ENCODE data around the gene P2RX1.

Gene P2RX1

DNA sequence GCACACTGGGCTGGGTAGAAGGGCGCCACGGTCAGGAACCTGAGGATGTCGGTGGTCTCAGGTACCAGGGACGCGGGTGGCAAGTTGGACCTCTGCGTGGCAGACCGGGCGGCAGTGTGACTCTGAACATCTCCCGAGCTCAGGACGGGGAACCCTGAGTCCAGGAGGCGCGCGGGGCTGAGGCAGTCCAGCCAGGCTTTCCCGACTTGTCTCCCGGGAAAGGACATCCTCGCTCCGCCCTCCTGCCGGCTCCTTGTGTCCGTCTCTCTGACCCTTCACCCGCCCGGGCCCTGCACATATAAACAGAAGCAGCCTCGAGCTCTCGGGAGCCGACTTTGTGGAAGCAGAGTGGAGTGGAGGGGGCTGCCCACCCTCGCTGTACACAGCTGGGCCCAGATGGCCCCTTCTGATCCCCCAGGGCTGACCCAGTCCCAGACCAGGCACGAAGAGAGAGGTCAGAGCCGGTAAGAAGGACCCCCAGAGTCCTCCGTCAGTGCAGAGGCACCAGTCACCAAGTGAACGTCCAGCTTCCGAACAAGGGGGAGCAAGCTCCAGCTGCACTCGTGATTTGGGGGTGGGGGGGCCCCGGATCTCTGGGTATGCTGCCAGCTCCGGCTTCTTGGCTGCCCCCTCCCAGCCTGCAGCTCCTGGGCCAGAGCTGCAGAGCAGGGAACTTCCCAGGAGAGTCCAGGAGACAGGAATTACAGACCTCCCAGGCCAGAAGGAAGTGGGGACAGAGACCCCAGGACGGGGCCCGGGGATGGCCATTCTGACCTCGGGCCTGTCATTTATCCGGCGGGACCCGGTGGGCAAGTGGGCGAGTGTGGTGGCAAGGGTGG is 8.5 kb upstream of the P2RX1 start:
- DNase-seq: no peak

- no peak for DNase-seq
Observed at GRCh38 chr17:3923466-3924190, 7.4 kb upstream of the P2RX1 start.

- DNase-seq: no peak
Observed at GRCh38 chr17:3922765-3923164, 6.5 kb upstream of the P2RX1 start.

- no peak for DNase-seq
Observed at GRCh38 chr17:3921502-3922319, 5.4 kb upstream of the P2RX1 start.

- no peak for DNase-seq
Observed at GRCh38 chr17:3921006-3921405, 4.7 kb upstream of the P2RX1 start.

DNA sequence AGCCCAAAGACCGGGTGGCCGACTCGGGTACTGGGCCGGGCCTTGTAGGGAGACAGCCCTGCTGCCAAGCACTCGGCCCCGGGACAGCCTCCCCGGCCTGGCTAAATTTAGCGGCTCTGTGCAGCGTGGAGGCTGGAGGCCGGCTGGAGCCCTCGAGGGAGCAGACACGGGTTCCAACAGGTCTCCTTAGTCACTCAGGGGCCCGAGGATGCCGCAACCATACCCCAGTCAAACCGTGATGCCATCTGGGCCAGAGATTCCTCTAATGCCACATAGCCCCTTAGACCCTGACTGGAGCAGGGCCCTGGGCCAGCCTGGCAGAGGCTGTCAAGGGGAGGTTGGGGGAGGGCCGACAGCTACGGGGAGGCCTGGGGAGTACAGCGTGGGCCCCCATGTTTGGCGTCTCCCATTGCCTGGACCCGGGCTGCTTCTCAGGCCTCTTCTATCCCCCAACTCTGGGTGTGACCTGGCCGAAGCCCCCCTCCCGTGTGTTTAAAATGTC is 2.9 kb upstream of the P2RX1 start:
- DNase-seq: no peak

DNA sequence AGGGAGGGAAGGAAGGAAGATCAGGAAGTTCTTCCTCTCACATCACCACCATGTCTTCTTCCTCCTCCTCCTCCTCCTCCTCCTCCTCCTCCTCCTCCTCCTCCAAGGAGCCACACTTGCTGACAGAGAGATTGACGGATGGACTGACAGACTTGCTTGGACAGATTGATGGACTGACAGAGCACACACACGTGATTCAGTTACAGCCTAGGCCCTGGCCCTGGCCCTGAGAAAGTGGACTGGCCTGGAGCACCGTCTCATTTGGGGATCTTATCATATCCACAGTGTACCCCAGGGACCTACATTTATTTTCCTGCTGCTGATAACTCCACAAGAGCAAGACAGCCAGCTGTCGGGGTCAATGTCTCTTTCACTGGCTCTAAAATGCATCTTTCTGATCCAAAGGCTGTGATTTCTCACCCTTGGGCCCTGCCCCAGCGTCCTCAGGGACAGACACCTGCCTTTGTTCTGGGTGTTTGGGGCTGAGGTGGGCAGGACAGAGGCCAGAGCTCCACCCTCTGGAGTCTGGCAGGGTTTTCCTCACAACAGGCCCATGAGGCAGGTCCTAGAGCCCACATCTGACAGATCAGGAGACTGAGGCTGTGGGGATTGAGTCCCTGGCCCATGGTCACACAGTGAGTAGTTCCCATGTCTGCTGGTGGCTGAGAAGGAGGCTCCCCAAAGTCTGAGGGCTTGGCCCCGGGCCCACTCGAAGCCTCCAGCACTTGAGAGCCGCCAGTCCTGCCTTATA is 2.3 kb upstream of the P2RX1 start:
- DNase-seq: no peak

- DNase-seq: no peak
Observed at GRCh38 chr17:3917391-3917931, 1.2 kb upstream of the P2RX1 start.

DNA sequence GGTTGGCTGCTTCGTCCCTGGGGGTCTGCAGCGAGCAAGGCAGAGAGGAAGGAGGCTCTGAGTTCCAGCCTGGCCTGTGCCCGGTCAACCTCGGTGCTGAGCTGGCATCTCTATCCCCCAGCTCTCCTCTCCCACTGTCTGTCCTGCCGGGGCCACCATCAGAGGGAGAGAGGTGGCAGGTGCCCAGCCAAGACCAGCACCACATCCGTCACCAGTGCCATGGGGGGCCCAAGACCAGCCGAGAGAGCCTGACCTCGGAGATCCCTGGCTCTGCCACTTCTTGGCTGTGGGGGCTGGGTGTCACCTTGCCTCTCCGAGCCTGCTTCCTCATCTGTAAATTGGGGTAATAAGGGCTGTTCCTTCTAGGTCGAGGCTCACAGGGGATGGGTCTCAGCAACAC is 560 bp upstream of the P2RX1 start:
- no peak for DNase-seq

GRCh38 chr17:3915581-3915994 is 677 bp downstream of the P2RX1 start:
- DNase-seq: no peak

- DNase-seq: no peak
Observed at GRCh38 chr17:3914312-3914670, 2.0 kb downstream of the P2RX1 start.

GRCh38 chr17:3913531-3914311 is 2.5 kb downstream of the P2RX1 start:
- DNase-seq: peak; percentile 36 to 68

- DNase-seq: no peak
Observed at GRCh38 chr17:3912827-3913226, 3.4 kb downstream of the P2RX1 start.

GRCh38 chr17:3911271-3912053 is 4.8 kb downstream of the P2RX1 start:
- DNase-seq: no peak

DNA sequence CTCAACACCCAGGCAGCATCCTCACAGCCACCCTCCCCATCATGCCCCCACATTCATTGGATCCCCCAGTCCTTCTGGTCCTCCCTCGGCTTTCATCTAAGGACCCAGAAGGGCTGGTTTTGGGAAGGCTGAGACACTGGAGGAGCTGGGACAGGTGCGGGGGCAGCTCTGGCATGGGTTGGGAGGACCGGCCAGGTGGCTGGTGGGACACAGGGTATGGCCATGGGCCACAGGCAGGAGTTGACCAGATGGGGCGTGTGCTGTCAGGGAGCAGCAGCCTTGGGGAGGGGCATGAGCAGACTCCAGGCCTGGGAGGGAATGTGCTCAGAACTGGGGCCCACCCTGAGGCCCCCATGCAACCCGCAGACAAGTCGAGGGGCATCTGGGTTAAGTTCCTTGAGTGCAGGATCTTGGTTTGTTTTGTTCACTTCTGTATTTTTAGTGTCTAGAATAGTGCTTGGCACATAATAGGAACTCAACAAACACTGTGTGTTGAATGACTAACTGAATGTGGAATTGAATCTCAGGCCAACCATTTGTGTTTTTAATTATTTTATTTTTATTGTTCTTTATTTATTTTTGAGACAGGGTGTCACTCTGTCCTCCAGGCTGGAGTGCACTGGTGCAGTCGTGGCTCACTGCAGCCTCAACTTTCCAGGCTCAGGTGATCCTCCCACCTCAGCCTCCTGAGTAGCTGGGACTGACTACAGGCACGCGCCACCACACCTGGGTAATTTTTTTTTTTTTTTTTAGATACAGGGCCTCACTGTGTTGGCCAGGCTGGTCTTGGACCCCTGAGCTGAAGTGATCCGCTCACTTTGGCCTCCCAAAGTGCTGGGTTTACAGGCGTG is 5.6 kb downstream of the P2RX1 start:
- no peak for DNase-seq

DNA sequence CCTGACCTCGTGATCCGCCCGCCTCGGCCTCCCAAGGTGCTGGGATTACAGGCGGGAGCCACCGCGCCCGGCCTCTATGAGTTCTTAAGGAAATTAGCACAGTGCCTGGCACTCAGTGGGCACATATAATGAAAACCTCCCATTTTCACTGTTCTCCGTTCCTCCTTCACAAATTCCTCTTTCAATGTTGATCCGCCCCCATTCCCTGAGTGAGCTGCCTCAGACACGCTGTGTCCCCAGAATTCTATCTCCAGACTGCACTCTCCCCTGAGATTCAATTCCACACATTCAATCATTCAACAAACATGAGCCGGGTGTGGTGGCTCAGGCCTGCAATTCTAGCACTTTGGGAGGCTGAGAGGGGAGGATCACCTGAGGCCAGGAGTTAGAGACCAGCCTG is 7.0 kb downstream of the P2RX1 start:
- no peak for DNase-seq

DNA sequence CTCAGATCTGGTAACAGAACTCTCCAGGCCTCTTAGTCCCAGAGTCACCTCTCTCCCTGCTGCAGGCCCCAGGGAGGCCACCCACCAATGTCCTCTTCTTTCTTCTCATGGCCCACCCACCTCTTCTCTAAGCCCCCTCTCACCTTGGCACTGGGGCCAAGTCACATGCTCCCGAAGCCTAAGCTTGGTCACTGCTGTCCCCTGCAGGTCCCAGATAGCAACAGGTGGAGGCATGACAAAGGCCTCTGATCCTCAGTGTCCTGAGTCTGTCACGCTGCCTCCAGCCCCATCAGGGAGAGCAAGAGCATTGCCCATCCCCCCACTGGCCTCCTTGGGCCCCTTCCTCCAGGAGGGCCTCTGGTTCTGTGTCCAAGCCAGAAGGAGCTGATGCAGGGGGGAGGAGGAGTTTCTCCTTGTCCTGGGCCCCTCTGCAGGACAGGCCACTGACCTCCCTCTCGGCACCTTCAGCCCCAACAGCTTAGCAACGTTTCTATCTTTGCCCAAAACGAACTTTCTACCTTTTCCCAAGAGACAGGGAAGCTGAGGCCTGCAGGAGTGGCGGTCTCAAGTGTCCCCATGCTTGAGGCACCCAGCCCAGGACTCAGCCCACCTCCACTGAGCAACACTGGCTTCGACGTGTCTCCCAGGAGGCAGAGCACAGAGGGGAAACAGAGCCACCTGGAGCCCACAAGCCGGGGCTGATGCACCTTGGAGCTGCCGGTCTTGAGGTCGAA is 8.6 kb downstream of the P2RX1 start:
- no peak for DNase-seq

DNA sequence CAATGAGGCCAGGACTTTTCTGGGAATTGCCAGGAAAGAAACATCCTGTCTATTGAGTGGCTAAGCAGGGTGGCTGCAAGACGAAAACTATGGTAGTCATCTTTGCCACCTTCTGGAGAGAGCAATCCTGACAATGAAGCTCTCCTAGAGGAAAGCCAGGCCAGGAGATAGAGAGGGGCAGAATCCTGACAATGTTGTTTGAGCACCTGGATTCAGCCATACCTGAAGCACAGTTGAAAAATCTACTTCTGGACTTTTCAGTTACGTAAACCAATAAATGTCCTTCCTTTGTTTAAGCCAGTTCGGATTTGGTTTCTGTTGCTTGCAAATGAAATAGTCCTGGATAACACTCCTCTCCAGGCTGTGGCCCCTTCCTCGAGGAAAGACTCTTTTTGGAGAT is 9.4 kb downstream of the P2RX1 start:
- no peak for DNase-seq

DNA sequence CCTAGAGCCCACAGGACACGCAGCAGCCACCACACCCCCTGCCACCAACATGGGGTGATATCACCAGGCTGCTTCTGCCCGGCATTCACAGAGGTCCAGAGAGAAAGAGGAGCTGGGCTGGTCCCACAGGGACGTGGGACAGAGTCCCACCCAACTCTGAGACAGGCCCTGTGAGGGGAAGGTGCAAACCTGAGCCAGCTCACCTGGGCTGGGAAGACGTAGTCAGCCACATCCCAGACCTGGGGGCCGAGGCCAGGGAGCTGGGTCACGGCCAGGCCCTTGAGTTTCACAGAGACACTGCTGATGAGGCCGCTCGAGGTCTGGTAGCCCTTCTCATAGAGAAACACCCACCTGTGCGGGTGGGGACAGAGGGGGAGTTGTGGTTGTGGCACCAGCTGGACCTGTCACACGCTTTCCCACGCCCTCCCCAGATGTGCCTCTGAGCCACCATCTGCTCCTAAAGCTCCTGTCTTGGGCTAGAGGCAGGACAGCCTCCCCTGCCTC is 11.2 kb downstream of the P2RX1 start:
- DNase-seq: no peak
